HG03575 (cell line): ENCODE data around the gene S100A12.
"Not testable (repeated sequence)": the region's sequence is repeated elsewhere in the genome, so short reads cannot be mapped to it uniquely, and the experiment has no call there.

Source experiments
- ATAC-seq: cut with Tn5 transposase; IDR thresholded peaks from one replicate; pipeline ENCODE4 v1.9.1; 2021; ENCODE audit not compliant: unreplicated experiment, insufficient number of reproducible peaks, low FRiP score; ENCODE audit errors: extremely low read depth

S100A12 gene

DNA sequence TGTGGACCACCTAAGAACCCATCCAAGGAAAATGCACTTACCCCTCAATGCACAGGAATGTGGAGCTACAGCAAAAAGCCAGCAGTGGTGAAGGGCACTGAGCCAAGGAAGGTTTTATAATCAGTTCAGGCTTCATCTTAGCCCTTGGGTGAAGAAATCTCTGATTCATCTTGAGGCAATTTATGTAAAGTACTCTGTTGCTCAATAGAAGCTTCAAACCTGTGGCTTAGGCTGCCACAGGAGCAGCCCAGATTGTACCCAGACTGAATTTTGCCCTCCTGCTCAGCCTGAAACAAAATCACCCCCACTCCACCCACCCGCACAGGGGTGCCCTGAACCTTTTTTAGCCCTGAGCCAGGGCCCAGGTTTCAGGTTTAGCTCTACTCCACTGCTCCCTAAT, at the start of gene S100A12:
TSS of gene S100A12 (minus strand) at position 111 of the 400 bp plus-strand sequence. CDS start 1,029 bp downstream, outside the sequence.
- no peak for ATAC-seq

DNA sequence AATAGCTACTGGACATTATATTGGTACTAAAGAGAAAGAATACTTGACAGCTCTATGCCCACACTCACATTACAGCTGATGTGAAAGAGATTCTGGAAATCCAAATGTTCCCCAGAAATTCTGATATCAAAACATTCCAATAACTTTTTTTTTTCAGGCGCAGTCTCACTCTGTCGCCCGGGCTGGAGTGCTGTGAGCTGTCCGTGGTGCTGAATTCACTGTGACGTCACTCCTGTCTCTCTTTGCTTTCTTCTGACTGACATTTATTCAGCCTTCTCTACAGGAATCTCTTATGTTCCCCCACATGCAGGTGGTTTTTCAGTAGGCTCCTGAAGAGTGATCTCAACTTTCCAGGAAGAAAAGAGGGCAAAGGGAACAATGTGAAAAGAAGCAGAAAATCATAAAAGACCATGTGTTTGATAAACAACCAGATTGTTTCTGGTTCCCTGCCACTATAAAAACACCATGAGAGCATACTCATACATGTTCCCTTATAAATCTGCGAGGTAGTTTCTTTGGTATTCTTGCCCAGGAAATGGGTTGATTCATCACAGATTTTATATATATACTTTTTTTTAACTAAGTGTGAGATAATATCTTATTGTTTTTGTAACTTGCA, 47.1 kb upstream of the S100A12 start:
- no peak for ATAC-seq

DNA sequence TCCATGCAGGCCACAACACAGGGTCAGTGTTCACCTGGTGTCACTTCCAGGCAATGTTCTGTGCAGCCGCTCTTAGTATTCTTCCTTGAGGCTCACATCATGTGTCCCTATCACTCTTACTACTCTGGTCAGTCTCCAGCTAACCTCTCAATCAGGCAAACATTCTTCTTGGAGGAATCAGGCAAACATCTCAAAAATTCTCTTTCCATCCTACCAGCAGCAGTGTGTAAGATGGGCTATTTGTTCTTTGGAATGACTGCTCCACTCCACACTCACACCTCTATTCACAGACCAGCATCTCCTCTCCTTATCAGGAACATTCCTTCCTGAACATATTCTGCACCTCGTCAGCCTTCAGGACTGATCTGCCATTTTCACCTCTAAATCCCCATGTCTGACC, 44.9 kb upstream of the S100A12 start:
- no peak for ATAC-seq

DNA sequence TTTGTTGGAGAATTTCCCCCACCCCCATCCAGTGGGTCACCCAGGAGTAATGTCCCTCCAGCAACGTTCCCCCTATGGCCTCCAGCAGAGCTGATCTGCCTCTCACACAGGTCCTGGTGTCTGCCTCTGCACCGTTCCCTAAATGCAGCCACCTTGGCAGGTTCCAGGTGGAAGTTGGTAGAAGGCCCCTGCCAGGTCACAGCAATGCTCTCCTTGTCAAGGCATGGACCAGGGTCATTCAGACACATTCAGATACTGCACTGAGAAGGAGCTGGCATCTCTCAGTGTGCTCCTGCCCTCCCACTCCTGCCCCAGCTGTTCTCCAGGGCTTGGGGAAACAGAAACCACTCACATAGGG, 44.0 kb upstream of the S100A12 start:
- ATAC-seq, result not testable (repeated sequence)

DNA sequence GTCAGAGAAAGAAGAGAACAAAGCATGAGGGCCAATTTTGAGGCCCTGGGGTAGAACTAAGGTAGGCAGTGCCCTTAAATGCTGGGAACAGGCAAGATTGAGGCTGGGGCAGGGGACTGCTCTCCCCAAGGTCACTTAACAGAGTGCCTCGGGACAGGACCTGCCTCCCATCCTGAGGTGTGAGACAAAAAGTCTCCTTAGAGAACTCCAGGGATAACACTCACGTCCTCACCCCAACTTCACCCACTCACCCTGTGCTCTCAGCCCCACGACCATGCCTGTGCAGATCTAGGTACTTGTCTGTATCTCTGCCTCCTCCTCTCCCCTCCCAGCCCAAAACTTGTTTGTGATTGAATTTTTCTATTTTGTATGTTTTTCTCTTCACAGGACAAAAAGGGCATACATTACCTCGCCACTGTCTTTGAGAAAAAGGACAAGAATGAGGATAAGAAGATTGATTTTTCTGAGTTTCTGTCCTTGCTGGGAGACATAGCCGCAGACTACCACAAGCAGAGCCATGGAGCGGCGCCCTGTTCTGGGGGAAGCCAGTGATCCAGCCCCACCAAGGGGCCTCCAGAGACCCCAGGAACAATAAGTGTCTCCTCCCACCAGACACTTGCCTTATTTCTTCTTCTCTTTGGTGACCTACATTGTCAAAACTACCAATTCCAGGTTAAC, 43.5 kb upstream of the S100A12 start:
- not testable (repeated sequence) for ATAC-seq

DNA sequence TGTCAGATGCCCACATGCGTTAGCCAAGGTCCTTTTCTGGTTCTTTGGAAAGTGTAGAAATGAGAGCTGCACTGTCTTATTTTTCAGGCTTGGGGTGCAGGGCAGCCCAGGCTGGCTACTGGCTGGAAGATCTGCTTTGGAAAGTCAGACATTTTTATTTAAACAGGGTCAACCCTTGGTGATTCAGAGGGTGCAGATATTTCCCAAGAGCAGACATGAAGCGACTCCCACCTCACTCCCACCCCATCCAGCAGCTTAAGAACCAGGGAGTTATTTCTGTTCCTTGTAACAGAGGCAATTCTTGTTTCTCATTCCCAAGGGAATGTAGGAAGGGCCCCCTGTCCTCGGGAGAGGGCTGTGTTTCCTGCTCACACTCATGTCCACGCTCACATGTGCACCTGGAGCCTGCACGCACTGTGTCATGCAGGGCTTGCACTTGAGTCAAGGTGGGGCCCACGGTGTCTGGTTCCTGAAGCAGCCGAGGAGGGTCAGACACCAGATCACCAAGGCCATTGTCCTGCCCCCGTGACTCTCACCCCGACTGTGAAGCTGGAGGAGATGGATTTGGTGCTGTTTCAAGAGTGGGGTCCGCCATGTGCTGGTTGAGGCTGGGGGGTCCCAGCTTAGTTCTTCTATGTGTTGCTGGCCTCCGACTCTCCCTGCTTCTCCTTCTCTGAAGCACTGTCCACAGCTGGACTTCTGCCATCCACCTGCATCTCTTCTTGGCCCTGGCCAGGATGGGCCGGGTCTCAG, 41.9 kb upstream of the S100A12 start:
- no peak for ATAC-seq

DNA sequence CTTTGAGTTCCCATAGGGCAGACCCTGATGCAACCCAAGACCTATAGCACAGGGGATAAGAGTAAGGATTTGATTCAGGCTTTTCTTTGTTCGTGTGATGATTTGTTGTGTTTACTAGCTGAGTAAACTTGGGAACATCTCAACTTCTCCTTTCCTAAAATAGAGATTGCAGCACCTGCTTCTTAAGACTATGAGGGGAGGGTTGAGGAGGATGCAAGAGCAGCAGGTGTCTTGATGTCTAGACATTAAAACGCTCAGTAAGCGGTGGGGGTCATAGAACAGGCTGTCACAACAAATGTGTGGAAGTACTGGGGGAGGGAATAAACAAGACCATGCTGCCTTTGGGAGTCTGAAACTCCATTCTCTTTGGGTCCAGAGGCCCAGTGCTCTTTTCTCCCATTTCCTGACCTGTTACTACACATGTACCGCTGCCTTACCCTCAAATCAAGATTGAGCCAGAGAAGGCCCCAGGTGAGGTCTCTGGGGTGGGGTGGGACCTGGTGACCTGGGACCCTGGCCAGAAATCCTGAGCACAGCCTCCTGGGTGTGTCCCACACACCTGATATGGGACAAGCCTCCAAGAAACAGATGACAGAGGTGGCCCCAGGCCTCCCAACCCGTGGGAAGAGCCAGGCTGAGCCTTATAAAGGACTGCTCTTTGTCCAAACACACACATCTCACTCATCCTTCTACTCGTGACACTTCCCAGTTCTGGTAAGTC, 40.6 kb upstream of the S100A12 start, which contains the start of gene S100A7A:
TSS of gene S100A7A (plus strand) at position 671 of the 721 bp plus-strand sequence. CDS start 1,563 bp downstream, outside the sequence.
- no peak for ATAC-seq

DNA sequence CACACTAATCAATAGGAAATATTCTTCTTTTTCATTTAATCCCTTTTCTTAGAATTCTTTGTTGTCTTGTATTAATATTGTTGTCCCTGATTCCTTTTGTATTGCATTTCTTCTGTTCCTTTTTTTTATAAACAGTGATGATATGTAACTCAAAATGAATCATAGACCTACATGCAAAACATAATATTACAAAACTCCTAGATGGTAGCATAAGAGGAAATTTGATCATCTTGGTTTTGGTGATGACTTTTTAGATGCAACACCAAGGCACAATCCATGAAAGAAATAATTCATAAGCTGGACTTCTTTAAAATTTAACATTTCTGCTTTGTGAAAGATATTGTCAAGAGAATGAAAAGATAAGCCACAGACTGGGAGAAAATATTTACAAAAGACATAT, 38.5 kb upstream of the S100A12 start:
- not testable (repeated sequence) for ATAC-seq

DNA sequence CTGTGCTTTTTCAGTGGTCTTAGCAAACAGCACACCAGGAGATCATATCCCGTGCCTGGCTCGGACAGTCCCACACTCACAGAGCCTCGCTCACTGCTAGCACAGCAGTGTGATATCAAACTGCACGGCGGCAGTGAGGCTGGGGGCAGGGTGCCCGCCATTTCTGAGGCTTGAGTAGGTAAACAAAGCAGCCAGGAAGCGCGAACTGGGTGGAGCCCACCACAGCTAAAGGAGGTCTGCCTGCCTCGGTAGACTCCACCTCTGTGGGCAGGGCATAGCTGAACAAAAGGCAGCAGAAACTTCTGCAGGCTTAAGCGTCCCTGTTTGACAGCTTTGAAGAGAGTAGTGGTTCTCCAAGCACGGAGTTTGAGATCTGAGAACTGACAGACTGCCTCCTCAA, 31.9 kb upstream of the S100A12 start:
- not testable (repeated sequence) for ATAC-seq

DNA sequence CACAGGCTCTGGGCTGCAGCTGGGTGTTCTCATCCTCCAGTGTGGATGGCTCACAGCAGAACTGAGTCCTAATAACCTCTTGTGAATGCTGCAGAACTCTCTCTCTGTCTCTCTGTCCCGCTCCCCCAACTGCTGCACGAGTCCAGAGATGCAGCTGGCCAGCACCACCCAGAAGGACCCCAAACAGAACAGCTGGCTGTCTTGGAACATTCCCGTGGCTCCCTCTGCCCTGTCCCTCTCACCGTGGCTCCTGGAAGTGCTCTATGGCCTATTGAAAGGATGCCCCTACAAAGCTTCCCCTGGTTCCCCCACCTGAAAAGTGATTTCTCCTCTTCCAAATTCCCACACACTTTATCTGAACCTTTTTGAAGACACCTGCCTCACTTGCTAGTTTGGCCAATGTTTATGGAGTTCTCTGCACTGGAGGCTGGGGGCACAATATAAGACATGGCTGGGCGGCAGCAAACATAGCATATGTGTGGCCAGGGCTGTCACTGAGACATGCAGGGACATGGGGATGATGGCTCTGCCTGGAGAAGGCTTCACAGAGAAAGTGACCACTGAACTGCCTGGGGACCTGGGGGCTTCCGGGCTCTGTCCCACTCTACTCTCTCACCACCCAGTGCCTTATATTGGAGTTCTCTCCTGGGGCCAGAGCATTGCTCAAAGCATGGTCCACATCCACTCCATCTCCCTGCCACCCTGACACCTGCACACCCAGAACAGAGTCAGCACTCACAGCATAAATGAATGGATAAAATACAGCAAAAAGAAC, 30.6 kb upstream of the S100A12 start:
- ATAC-seq, result not testable (repeated sequence)

DNA sequence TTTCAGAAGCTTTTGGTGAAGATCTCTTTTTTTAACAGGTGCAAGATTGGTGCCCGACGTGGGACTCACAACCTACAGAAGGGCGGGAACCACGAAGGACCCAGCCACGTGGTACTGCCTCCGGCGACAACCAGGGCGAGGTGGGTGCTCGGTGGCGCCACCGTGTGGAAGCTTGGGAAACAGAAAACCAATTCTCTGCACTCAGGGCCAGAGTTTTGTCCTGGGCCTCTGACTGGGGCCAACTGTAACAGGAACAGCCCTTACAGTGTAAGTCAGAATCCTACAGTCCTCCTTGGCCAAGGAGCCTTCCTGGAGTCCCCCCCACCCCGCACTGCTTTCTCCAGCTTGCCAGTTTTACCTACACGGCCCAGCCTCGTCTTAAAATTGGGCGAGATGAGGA, 29.3 kb upstream of the S100A12 start:
- no peak for ATAC-seq

DNA sequence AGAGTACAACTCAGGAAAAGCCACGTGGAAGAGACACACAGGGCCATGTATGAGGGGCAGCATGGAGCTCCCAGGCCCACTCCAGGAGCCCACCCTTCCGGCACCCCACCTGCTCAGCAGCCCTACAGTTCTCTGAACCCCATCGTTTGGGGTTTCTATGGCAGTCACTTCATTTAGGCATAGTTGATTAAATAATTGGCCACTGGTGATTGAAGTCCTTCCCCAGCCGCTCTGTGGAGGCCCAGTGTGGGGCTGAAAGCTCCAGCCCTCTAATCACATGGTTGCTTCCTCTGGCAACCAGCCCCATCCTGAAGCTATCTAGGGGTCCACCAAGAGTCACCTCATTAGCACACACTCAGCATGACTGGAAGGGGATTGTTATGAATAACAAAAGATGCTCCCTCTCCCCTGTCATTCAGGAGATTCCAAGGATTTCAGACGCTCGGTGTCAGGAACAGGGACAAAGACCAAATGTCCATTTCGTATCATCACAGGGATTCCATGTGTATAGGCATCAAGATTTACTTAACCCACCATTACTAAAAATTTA, 28.7 kb upstream of the S100A12 start:
- ATAC-seq, result no peak

DNA sequence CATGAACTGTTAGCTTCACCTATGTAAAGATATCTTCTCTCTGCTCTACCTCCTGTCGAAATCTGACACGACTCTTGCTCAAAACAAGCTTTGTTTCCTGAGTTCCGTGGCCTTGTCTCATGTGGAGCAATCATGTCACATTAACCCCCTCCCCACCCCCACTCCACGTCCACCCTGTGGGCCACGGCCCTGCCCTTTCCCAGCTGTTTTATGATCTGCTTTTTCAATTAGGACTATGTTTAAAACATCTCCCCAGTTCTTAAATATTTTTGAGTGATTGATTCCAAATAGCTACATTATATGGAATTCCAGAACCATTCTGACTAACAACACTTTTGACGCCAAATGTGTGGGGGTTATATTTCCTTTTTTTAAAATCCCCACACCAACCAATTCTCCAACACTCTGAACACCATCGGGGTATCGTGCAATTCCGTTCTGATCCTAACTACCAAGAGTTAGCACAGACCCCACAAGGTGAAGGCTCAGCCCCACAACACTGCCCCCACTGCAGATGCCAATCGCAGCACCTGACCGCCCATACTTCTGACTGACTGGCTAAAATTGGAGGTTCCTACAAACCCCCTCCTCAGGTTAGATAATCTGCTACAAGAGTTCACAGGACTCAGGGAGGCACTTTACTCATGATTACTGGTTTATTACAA, 28.1 kb upstream of the S100A12 start:
- no peak for ATAC-seq

DNA sequence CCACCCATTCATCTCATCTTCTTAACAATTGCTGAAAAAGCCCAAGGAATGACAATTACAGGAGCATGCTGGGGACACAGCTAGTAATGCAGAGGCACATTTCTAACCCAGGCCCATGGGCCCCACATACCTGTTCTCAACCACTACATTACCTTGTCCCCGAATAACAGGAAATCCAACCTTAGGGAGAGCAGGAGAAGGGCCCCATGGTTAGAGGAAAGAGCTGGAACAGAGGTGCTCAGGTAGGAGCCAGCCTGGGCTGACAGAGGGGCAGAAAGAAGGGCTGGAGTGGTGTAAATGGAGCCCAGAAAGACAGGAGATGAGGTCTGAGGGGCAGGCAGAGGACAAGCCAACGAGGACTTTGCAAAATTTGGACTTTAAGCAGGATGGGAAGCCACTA, 26.8 kb upstream of the S100A12 start:
- ATAC-seq, result no peak

DNA sequence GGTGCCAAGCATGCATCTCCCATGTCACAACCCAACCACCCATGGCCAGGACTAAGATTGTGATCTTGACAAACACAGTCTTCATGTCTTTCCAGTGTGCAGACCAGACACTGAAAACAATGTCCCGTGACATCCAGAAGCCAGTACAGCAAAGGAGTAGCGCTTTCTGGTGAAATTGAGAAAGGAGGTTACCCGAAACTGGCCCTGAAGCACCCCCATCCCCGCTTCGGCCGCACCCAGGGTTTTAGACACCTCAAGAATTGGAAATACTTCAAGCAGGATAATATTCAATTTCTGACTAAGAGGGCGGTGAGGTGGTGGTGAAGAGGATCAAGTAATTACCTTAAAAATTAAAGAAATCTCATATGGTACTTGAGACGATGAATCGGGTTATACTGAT, 26.0 kb upstream of the S100A12 start:
- no peak for ATAC-seq

DNA sequence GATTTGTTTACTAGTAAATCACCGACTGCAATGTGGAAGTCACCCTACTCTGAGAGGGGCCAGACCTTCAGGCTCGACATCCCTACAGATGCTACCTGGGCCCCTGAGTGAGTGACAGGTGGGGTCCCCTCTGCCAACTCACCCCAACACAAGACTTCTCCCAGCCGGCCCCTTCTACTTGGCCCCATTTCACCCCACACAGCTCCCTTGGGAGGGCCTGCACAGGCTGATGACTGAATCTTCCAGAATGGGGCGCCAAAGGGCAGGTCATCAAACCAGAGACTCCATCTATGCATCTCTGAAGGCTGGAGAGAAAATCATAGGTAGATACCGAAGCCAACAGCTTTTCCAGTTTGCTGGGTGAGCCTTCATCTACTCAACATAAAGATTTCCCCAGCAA, 24.8 kb upstream of the S100A12 start:
- no peak for ATAC-seq

DNA sequence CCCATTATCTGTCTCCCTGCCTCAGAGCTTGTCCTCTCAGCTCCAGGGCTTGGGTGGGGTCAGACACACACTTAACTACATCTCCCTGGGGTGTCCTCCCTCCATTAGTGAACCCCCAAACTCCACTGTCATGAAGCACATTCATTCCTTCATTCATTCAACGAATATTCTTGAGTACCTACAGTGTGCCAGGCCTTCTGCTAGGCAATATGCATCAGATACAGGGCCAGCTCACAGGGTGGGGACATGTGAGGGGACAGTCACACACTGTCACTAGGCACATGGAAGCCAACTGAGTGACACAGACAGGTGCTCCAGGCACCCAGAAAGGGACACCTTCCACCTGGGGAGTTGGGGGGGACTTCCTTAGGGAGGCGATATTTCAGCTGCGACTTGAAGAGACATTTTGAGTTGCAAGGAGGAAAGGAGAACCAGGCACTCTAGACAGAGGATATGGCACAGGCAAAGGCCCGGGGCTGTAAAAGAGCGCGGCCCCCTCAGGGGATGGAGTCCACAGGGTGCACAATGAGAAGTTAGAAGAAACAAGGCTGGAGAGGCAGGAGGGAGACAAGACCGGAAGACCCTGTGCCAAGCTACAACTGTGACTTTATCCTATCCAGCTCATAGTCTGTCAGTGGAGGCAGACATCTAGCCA, 24.1 kb upstream of the S100A12 start:
- ATAC-seq, result no peak
